Kidney epithelial cell (primary cell): ENCODE data around the gene KERA. TPM values are rescaled to one million over a fixed set of nuclear protein-coding genes. Genes with fewer than 3 reads are reported as not detected.

Experiments
- DNase-seq: peaks from one replicate; pipeline ENCODE4 v3.0.0-alpha.2; 2010; ENCODE audit warnings: low read depth
- H3K27me3 ChIP-seq: 2 replicates; pipeline ENCODE4 v1.6.0; 2011; ENCODE audit warnings: low read length; ENCODE audit not compliant: control insufficient read depth, insufficient read depth
- H3K36me3 ChIP-seq: 2 replicates; pipeline ENCODE4 v1.5.1; 2011; ENCODE audit warnings: low read length; ENCODE audit not compliant: control insufficient read depth, insufficient read depth
- H3K4me3 ChIP-seq: 2 replicates; pipeline ENCODE4 v1.5.1; 2011; ENCODE audit warnings: low read depth, mild to moderate bottlenecking, control low read depth, low read length
- total RNA-seq: library from RNA; depleted of rRNA; stranded (reverse); fragments of >200 nt; gene quantifications from 2 replicates; pipeline ENCODE4 v1.2.3, GENCODE V29; 2015
- TF ChIP-seq, protein P1 (sequence below): IDR thresholded peaks from 2 replicates; pipeline ENCODE4 v1.5.1; 2011; ENCODE audit warnings: mild to moderate bottlenecking, moderate library complexity, low read length, control low read depth, inconsistent platforms; ENCODE audit not compliant: insufficient read depth, poor library complexity, severe bottlenecking

KERA gene
- total RNA-seq, 1 donor from 2014 or later, result not detected

DNA sequence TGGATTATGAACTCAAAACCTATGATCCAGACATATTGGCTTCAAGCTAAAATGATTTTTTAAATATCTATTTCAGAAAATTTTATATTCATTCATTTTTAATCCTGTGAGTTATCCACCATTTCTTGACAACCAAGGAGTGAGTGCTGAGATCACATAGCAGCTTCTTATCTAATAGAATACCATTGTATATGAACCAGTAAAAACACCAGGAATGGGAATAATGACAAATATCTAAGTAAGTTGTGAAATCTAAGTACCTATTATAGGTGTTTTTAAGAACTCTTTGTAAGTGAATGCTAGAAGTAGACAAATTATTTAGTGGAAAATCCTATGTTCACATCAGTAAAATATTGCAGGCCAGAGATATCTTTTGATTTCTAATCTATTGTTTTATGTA lies 45.3 kb upstream of the KERA start:
- H3K27me3 ChIP-seq, result no peaks in the 10 kb centered on the region
- no peak overlapping the region for H3K4me3 ChIP-seq
- TF ChIP-seq, protein P1, sequence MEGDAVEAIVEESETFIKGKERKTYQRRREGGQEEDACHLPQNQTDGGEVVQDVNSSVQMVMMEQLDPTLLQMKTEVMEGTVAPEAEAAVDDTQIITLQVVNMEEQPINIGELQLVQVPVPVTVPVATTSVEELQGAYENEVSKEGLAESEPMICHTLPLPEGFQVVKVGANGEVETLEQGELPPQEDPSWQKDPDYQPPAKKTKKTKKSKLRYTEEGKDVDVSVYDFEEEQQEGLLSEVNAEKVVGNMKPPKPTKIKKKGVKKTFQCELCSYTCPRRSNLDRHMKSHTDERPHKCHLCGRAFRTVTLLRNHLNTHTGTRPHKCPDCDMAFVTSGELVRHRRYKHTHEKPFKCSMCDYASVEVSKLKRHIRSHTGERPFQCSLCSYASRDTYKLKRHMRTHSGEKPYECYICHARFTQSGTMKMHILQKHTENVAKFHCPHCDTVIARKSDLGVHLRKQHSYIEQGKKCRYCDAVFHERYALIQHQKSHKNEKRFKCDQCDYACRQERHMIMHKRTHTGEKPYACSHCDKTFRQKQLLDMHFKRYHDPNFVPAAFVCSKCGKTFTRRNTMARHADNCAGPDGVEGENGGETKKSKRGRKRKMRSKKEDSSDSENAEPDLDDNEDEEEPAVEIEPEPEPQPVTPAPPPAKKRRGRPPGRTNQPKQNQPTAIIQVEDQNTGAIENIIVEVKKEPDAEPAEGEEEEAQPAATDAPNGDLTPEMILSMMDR, result no peak
- no peak for DNase-seq
- H3K36me3 ChIP-seq, result no peaks in the 10 kb centered on the region

DNA sequence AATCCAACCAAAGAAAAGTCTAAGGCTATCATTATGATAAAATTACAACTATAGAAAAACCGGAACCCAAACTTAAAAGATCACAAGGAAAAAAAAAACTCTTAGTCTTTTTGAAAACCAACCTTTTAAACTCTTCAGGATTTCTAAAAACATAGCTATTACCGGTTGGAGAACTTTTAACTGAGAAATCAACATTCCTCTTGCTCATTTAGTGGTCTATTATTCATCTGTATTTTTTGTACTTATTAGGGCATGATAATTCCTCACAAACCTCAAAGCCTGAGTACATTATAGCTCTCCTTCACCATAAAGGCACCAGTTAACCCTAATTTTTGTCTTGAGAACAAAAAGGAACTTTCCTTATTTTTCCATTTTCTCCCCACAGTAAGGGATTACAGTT lies 43.1 kb upstream of the KERA start:
- no peak overlapping the region for H3K4me3 ChIP-seq
- H3K27me3 ChIP-seq, result no peaks in the 10 kb centered on the region
- DNase-seq, result peak; percentile 32
- no peaks in the 10 kb centered on the region for H3K36me3 ChIP-seq
- TF ChIP-seq, protein P1, result no peak

DNA sequence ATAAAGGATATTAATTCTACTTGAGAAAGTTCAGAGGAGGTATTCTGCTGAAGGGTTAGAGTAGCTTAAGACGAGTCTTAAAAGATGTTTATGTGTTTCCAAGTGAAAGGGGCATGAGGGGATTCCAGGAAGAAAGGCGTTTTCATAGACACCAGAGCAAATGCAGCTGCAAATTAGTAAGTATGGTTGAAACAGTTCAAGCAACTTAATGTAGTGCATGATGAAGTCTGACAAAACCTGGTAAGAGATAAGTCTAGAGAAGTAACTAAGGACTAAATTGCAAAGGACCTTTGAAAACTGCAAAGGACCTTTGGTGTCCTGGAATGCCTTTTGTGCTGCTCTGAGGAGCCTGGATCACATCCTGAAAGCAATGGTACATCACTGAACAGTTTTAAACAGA lies 42.0 kb upstream of the KERA start:
- TF ChIP-seq, protein P1, result no peak
- no peaks in the 10 kb centered on the region for H3K27me3 ChIP-seq

DNA sequence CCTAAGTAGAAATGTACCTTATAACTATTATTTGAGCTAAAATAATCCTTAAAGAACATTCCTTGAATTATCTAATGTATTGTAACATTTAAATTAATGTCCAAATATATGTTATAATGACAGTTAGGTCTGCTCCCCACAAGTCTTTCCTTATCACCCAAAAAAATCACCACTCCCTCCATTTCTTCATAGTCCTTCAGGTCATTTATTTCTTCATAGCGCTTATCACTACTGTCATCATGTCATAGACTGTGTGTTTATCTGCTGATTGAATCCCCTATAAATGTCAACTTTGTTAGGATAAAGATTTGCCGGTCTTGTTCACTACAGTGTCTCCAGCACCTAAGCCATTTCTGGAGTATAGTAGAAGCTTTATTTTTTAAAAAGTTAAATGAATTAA lies 41.5 kb upstream of the KERA start:
- no peak overlapping the region for H3K4me3 ChIP-seq
- TF ChIP-seq, protein P1, result no peak
- no peak for DNase-seq
- no peaks in the 10 kb centered on the region for H3K36me3 ChIP-seq
- H3K27me3 ChIP-seq, result no peaks in the 10 kb centered on the region

More for the DNA sequence above, 42.0 kb upstream of the KERA start:
- no peak overlapping the region for H3K4me3 ChIP-seq
- H3K36me3 ChIP-seq, result no peaks in the 10 kb centered on the region
- no peak for DNase-seq

GRCh38 chr12:91098941-91099340 lies 41.1 kb upstream of the KERA start:
- H3K36me3 ChIP-seq, result no peaks in the 10 kb centered on the region
- no peak overlapping the region for H3K4me3 ChIP-seq
- no peaks in the 10 kb centered on the region for H3K27me3 ChIP-seq
- peak; percentile 90 for DNase-seq
- TF ChIP-seq, protein P1, result no peak

GRCh38 chr12:91098461-91098860 lies 40.6 kb upstream of the KERA start:
- Histone ChIP-seq H3K36me3 (no peaks in the 10 kb centered on the region), H3K4me3 (no peak overlapping the region), H3K27me3 (no peaks in the 10 kb centered on the region)
- TF ChIP-seq, protein P1, result no peak
- no peak for DNase-seq
